GM19324 (cell line): ENCODE data around the gene CRABP1.

Source experiments
- ATAC-seq: cut with Tn5 transposase; IDR thresholded peaks from one replicate; pipeline ENCODE4 v1.9.1; 2021; ENCODE audit warnings: mild to moderate bottlenecking, moderate library complexity; ENCODE audit not compliant: unreplicated experiment, low FRiP score

Gene CRABP1

DNA sequence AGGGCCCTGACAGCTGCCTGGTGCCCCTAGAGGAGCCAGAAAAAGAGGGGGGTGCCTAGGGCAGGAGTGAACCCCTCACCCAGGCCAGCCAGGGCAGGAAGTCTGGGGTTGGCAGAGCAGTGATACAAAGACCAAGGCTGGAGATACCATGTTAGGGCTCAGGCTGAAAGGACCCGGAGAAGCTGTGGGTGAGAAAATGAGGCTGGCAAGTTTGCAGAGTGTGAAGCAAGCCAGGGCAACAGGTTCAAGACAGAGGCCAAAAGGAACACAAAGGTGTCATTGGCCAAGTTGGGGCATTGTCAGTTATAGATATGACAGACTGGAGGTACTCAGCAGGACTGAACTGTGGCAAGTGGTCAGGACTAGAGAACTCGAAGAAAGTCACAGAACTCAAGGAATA, 57.2 kb downstream of the CRABP1 start:
- no peak for ATAC-seq
